CD4-positive, alpha-beta T cell treated with Interferon gamma for 1 hour (primary cell): ENCODE measurements around the gene RUSC2.
A peak's percentile ranks its signal among the peaks of the same experiment; 100 is the strongest.
"Not testable (repeated sequence)": the region's sequence is repeated elsewhere in the genome, so short reads cannot be mapped to it uniquely, and the experiment has no call there.

Source experiments
- DNase-seq: peaks from one replicate; pipeline ENCODE4 v3.0.0-alpha.2; 2020

Gene RUSC2

DNA sequence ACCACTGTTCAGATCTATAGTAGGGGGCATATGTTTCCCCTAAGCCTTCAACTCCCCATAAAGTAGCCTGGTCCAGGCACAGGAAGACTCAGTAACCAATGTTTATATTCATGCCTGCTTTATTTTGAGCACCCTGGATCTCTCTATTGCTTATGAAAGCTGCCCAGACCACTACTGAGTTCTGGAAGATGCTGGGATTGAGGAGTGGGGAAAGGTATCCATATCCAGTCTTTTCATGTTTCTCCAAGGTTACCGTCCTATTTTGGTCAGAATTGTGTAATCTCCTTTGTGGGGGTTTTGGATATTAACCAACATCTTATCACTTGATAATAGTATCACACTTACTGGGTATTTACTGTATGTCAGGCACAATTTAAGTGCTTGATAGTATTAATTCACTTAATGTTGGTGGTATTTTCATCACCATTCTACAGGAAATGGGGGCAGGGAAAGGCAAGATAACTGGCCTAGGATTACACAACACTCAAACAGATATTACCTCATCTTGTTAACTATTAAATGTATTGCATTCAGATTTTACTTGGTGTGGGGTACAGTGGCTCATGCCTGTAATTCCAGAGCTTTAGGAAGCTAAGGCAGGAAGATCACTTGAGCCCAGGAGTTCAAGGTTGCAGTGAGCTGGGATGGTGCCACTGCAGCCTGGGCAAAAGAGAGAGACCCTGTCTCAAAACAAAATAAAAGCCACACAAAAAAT, 36.3 kb downstream of the RUSC2 start:
- DNase-seq = no peak

DNA sequence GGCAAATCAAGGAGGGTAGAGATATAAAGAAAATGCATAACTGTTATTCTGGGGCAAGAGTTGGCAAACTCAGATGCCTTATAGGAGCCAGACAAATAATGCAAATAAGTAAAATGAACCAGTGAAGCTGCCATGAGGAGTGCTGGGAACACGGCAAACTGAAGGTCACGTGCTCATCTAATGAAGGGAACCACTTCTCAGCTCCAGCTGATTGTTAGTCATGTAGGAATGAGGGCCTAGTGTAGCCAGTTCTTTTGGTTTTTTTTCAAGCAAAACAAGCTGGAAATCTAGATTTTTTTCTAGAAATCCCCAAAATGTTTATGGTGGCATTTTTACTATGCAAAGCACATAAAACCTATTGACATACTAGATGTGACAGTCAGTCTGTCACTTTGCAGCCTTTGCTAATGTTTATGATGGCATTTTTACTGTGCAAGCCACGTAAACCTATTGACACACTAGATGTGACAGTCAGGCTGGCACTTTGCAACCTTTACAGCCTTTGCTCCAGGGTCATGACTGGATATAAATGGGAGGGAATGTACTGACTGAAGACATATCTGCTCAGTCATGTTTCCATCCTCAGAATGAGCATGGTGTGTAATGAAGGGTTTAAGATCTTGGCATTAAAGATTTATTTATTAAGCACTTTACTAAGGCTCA, 39.4 kb downstream of the RUSC2 start:
- no peak for DNase-seq

- DNase-seq = no peak
Measured at GRCh38 chr9:35533398-35533797, 43.5 kb downstream of the RUSC2 start.

- not testable (repeated sequence) for DNase-seq
Measured at GRCh38 chr9:35534921-35535320, 45.0 kb downstream of the RUSC2 start.

- DNase-seq = no peak
Measured at GRCh38 chr9:35537913-35538312, 48.0 kb downstream of the RUSC2 start.

DNA sequence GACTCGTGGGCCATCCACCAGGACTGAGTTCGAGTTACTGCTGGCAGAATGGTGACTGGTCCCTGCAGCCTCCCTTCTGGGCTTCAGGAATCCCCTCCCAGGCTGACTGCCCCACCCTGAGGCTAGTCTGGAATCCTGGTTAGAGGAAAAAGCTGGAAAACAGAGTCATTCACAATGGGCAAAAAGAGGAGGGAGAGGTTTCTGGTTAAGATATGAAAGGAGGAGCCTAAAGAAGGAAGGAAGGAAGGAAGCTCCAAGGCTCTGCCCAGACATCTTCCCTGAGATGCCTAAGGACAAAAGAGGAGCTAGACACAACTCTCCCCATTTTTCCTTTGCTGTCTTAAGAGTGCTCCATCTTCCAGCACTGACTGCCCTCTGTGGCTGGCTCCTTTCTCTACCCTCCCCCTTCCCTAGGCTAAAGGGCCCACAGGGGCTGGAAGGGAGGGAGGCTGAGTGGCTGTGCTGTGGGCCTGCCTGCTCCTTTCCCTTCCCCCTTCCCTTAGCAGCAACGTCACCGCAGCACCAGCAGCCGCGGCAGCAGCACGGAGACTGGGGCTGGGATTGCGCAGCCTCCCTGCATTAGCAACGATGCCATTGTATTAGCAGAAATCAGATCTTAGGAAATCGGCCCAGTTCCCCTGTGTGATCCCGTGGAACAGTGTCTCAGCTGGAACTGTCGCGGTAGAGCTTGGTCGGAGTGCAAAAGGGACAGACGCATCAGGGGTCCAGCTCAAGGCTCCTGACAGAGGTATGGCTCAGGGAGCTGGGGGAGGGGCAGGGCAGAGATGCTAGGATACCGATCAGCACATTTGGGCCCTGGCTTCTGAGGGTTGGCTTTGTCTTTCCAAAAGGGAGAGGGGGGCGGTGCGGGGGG, 48.7 kb downstream of the RUSC2 start:
- peak; percentile 44 for DNase-seq
